ENCODE results near the gene TTC28.
"Not testable (repeated sequence)": the region's sequence is repeated elsewhere in the genome, so short reads cannot be mapped to it uniquely, and the experiment has no call there.

Gene TTC28

DNA sequence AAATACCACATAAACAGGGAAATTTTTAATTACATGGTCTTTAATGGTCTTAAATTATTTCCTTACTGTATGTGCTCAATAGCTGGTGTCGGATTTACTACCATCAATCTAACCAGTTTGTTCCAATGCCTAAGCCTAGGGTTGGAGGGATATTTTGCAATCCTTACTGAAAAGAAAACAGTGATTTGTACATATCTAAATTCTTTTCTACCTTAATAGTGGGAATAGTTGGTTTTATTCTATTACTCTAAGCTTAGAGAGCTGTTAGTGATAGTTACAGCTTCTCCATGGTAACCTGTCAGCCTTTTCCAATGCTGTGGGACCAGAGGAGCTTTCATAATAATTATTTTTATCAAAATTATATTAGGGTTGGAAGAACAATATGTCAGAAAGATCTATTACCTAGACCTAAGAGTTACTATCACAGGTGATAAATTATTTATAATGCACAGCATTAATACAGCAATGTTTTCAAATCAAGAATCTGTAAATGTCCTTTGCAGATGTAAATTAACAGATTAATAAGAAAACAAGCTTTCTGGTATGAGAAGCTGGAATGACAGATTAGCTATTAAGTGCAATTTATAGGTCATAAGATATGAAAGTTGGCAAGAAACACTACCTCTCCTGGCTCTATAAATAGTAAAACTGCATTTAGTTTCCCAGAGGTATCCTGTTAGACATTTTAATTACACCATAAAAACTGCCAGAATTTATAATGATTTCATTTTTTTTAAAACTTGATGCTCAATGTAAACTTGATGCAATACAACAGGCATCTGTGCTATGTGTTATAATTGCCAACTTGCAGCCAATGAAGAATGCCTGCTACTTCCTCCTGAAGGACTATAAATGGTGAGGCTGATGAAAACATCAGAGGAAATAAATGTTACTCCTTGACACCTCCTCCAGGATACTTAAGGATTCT, 498.6 kb downstream of the TTC28 start:
- no peak for DNase-seq (ENCODE audit: low spot score)

DNA sequence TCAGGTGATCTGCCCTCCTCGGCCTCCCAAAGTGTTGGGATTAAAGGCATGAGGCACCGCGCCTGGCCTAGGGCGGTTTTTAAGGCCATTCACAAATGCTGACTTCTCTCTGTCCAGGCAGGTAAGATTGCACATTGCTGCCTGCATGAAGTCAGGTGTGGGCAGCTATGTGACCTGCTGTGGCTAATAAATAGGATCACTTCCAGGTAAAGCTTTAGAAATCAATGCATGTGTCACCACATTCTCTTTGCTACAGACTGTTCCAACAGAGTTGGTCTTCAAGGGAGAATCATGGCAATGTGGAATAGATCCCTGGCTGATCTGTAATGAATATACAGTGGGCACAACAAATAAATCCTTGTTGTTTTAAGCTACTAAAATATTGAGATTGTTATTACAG, 500.2 kb downstream of the TTC28 start:
- DNase-seq (ENCODE audit: low spot score), result no peak

DNA sequence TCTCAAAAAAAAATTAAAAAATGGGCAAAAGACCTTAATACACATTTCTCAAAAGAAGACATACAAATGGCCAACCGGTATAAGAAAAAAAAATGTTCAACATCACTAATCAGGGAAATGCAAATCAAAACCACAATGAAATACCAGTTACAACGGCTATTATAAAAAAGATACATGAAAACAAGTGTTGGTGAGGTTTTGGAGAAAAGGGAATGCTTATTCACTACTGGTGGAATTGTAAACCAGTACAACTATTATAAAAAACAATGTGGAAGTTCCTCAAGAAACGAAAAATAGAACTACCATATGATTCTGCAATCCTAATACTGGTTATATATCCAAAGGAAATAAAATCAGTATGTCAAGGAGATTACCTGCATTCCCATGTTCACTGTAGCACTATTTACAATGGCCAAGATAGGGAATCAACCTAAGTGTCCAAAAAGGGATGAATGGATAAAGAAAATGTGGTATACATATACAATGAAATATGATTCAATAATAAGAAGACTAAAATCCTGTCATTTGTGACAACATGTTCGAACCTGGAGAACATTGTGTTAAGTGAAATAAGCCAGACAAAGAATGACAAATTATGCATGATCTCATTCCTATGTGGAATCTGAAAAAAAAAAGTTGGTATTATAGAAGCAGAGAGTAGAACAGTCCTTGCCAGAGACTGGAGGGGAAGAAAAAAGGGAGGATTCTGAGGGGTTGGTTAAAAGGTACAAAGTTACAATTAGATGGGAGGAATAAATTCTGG, 503.7 kb downstream of the TTC28 start:
- DNase-seq (ENCODE audit: low spot score), result no peak

DNA sequence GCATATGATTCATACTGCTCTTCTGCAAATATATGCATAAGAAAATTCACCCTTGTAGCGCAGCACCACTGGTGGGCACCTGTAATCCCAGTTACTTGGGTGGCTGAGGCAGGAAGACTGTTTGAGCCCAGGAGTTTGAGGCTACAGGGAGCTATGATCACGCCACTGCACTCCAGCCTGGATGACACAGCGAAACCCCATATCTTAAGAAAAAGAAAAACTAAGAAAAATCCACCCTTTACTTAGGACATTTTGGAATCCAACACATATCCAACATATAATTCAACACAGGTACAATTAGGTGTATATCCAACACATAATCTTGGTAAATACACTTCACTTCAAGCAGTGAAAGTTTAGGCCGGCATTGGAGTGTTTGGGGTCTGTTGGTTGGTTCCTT, 505.1 kb downstream of the TTC28 start:
- no peak for DNase-seq (ENCODE audit: low spot score)

DNA sequence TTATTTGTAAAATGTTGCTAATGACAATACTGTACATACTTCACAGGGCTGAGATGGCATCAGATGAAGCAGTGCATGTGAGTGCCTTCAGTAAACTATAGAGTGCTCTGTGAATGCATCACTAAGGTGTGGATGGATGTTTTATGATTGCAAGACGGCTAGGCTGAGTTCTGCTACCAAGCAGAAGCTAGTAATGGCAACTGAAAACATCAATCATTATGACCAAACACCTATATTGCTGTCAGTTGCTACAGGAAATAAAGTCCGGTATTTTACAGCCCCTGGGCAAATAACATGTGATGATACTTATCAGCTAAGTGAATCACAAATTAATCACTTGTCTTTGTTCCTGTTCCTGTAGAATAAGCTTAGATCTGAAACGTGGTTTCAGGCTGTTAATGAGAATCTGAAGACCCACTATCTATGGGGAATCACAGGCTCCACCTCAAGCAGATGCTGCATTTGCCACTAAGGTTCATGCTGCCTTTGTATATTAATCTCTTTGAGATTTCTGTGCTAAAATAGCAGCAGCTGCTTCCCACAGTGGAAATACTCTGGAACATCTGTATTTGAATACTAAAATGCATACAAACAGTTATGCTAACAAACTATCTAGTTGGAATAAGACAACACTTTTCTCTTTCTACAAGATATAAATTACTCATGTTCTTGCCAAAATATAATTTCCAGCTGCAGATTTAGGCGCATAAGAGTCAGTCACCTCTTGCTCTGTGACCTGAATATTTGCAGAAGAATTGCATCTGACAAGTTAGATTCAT, 506.6 kb downstream of the TTC28 start:
- DNase-seq (ENCODE audit: low spot score), result peak; percentile 12

DNA sequence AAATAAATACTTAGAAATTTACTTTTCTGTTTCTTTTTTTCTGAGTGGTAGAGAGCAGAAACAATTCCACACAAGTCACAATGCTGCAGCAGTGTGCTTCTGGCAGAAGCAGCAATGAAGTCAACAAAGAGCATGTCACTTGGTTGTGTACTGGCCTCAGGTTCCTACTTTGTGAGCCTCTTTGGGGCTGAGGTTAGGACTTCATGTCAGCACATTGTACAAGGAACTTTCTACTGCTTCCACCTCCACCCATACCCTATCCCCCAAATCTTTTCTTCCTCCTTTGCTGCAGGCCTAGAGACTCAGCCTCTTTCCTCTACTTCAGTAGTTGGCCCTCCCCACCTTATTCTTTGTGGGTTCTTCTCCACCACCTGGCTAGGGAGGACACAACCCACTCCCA, 507.9 kb downstream of the TTC28 start:
- DNase-seq (ENCODE audit: low spot score), result no peak

DNA sequence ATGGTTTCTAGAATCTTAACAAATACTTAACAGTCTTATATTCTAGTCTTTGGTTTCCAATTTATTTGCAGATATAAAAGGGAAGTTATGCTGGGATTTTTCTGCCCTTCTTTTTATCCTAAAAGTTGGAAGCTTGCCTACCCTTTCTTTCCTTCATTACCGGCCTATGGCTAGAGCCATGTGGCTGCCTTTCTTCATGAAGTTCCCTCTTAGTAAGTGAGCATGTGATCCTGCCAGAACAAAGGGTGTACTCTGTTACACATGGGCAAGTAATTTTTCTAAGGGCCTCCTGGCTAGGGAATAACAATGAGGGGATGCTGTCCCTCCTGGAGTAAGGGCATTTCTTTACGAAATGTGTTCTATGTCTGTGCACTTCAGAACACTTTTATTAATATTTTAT, 508.5 kb downstream of the TTC28 start:
- DNase-seq (ENCODE audit: low spot score), result no peak

DNA sequence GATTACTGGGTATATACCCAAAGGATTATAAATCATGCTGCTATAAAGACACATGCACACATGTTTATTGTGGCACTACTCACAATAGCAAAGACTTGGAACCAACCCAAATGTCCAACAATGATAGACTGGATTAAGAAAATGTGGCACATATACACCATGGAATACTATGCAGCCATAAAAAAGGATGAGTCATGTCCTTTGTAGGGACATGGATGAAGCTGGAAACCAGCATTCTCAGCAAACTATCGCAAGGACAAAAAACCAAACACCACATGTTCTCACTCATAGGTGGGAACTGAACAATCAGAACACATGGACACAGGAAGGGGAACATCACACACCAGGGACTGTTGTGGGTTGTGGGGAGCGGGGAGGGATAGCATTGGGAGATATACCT, 510.3 kb downstream of the TTC28 start:
- DNase-seq (ENCODE audit: low spot score), result not testable (repeated sequence)

DNA sequence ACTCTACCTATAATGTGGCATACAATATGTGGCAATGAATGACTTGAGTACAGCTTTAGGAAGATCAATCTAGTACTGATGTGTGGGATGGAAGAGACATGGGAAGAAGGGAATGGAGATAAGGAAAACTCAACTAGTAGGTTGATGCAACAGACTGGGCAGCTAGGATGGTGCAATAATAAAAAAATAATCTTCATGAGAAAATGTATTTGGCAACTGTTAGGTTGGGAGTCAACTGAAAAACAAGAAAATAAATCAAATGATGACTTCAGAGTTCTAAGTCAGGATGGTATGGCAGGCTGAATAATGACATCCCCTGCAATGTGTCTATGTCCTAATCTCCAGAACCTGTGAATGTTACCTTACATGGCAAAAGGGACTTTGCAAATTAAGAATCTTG, 523.8 kb downstream of the TTC28 start:
- DNase-seq (ENCODE audit: low spot score), result no peak

DNA sequence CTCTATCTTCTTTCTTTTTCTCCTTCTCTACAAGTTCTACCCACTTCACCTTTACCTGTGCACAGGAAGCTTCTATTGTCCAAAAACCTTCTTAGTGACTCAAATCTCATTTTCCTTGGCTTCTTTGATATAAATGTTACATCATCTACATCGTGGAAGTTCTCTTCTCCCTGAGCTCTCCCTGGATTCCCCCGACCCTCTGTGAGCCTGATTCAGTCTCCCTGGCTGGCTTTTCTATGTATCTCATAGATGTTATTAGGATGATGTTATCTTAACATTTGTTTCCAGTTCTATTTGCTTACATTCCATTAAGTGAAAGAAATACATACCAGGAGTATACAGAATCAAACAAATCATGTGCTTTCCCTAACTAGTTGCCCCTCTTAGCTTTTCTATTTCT, 524.8 kb downstream of the TTC28 start:
- no peak for DNase-seq (ENCODE audit: low spot score)

DNA sequence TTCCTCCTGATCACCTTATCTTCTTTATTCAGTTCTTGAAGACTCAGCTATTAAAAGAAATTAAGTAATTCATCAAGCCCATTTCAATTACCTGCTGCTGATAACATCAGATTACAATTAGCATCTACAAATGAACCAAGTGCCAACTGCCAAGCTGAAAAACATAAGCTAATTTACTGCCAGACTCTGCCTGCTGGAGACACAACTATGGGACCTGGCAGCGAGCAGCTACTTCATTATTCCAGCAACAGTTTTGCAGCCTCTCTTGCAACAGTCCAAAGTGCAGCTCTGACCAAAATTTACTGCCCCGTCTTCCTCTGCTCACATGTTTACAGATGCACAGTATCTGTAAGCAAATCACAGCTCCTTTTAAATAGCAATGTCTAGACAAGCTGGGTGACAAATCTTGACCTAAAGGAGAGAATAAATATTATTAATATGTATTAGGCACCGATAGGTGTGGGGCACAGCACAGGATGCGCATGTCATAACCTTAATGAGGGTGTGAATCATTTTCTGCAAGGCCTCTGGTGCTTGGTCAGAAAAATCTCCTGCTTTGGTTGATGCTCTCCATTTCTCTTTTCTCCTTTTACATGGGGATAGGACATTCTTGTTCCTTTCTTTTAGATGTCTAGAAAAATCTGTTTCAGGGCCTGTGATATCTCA, 528.4 kb downstream of the TTC28 start:
- peak; percentile 56 for DNase-seq (ENCODE audit: low spot score)

DNA sequence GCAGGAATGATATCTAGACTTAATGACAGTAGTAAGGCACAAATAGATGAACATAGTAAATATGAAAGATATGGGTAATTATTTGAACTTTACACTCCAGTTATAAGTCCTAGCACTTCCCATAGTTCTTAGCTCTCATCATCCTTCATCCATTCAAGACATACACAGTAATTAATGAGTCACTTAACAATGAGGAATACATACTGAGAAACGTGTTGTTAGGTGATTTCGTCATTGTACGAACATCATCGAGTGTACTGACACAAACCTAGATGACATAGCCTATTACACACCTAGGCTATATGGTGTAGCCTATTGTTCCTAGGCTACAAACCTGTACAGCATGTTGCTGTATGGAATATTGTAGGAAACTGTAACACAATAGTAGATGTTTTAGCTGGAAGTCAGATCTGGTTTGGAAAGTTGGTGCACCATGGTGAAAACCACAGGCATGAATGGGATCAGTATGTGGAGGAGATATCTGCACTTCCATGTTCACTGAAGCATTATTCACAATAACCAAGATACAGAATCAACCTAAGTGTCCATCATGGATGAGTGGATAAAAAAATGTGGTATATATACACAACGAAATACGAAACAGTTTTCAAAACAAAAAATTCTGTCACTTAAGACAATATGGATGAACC, 530.7 kb downstream of the TTC28 start:
- DNase-seq (ENCODE audit: low spot score), result no peak

DNA sequence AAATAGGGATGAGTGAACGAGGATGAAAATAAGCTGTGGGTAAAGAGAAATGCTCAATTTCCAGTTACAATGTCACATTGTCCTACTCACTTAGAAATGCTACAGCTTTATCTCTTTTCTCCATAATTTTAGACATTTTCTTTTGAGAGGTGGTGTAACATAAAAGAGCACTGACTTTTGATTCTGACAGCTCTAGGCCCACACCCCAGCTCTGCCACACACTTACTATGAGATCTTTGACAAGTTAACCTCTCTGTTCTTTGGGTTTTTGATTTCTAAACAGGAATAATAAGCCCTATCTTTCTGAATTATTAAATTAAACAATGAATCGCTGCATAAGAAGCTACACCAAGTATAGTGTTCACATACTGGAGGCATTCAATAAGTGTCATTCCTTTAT, 532.2 kb downstream of the TTC28 start:
- DNase-seq (ENCODE audit: low spot score), result no peak

DNA sequence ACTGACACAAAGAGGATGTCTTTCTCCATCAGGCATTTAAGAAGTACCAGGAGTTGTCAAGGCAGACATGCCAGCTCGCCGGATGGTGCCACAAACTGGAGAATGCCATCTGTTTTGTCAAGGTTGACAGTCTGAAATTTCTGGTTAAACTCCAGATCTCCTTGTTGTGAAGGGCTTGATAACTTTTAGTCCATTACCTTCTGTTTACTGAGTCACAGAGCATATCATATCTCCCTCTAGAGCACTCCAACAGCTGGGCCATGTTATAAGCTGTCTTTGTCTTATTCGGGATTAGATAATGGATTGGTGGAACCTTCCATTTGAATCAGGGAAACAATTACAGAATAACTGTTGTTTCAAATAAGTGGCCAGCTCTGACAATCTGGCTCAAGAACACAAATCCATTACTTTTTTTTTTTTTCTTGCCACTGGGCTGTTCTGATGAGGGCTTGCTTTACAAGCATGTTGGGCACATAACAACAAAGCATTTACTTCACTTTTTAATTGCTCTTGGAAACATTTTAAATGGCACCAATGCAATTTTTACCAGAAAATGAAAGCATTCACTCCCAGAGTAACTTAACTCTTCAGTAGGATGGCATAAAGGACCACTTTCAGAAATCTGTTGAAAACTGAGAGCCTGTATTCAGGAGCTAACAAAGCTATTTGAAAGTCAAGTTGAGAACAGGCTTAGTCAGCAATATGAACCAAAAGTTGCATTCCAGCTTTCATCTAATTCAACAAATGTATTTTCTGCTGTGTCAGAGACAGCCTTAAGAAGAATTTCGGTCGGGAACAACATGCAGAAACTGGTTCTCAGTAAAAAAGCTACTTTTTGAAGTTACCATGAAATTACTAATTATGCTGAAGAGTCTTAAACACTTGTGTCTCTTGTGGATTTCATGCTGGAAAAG, 533.0 kb downstream of the TTC28 start:
- DNase-seq (ENCODE audit: low spot score), result no peak

DNA sequence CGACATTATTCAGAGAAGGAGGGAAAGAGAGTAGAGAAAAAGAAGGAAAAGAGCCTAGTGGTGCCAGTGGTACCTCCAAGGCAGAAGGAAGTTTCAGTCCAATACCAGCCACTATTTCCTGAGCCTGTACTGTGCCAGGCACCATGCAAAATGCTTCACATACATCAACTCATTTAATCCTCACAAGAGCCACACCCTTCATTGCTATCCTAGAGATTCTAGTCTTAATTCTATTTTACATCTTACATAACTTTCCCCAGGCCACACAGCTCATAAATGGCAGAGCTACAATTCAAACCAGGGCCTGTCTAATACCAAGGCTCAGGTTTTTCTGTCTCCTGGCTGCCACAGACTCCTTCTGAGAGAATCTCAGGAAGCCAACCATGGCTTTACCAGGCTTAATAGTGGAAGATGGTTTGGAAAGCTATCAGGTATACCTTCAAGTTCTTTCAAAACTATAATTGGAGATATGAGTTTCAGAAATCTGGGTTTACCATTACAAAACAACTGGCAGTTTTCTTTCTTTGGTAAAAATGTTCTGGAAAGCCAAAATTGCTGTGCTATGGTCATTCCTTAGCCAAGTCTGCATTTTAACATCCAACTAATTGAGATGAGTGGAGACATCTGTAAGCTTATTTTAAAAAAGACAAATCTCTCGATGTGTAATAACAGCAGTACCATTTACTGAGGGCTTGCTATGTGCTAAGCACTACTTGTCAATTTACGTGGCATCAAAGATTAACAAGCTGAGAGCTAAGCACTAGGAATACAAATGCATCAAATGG, 535.5 kb downstream of the TTC28 start:
- no peak for DNase-seq (ENCODE audit: low spot score)

DNA sequence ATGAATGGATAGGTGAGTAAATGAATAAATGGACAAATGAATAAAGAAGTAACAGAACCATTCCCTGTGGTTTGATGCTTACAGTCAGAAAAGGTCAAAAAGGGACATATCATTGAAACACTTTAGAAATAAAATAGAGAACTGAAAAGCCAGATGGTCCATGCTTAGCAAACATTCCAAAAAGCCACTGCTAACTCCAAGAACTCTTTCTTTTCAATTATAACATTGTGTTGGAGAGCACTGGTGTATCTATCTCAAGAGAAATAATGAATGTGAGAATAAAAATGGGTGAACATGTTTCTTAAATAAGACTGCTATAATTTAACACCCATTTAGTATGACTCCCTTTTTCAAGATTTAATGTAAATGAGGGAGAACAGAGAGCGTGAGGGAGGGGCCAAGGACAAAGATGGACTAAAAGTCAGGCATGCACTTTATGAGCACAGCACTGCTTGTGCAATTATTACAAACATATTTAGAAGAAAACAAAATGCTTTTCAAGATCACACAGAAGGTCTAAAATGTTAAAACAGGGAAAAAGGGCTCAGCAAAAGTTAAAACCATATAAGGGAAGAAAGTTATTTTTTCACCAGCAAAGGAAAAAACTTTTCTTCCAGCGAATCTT, 536.3 kb downstream of the TTC28 start:
- no peak for DNase-seq (ENCODE audit: low spot score)

DNA sequence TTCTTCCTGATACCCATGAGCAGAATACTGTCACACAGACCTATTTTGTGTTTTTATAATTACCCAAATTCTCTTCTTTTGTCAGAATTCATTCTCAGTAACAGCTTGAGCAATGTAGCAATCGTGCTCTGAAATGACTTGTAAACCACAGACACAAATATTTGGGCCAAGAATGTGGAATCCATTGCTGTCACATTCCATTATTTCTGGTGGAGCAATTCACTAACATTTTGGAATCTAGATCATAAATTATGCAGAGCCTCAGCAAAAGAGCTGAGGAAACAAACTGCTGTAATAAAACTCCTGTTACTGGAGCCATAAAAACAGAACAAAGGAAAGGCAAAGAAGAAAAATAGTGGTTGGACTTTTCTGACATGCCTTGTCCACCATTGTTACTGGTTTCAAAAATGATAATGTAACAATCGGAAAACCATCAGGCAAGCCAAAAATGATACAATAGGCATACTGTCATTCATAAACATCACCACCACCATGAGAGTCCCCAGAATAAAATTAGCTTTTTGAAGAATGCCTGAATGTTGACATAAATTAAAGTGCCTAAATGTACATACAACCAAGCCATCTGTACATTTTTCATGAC, 537.2 kb downstream of the TTC28 start:
- DNase-seq (ENCODE audit: low spot score), result no peak

DNA sequence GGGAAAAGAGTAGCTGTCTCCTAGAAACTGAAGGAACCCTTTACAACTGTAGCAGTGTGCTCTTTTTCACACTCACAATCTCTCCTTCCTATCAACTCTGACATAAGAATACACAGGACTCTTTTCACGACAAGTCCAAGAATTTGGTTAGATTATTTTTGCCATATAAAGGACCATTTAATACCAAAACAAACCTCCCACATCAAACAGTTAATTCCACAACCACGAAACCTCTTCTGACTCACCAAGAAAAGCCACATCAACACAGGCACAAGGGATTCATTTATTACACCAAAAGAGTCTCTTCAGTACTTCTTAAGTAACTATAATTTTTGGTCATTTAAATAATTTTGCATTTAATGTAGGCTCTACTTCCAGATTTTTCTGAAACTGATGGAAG, 538.0 kb downstream of the TTC28 start:
- DNase-seq (ENCODE audit: low spot score), result no peak

DNA sequence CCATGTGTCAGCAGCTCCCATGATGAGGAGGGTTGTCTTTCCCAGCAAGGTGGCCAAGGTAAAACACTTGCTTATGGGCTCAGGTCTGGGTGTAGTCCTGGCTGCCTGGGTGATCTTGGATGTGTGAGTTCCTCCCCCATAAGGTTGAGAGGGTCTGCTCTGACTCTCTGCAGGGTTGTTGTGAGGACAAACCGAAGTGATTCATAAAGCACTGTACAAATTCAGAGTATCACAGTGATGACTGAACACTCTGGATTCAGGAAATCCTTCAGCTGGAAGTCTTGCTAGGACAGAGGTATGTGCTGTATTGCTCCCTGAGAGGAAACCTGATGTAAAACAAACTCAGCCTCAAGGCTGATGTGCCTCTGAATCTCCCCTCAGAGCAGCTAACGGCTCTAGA, 539.7 kb downstream of the TTC28 start:
- DNase-seq (ENCODE audit: low spot score), result no peak

Measured in HuH-7 (cell line).